A549 treated with AZD9567 at 1 μM for 4 hours (cell line): ENCODE data around the gene CAMK2D. TPM values are rescaled to one million over a fixed set of nuclear protein-coding genes. Genes with fewer than 3 reads are reported as not detected.

ENCODE experiments used
- total RNA-seq: library from RNA; stranded (reverse); fragments of 200-300 nt; extraction: Qiagen RNA extraction; gene quantifications from 5 replicates; pipeline ENCODE4 v1.2.3, GENCODE V29; 2022; ENCODE audit not compliant: insufficient read depth

Gene CAMK2D
- 11.9 to 19.1 TPM (median 13.5 TPM) in 5 replicates for total RNA-seq

DNA sequence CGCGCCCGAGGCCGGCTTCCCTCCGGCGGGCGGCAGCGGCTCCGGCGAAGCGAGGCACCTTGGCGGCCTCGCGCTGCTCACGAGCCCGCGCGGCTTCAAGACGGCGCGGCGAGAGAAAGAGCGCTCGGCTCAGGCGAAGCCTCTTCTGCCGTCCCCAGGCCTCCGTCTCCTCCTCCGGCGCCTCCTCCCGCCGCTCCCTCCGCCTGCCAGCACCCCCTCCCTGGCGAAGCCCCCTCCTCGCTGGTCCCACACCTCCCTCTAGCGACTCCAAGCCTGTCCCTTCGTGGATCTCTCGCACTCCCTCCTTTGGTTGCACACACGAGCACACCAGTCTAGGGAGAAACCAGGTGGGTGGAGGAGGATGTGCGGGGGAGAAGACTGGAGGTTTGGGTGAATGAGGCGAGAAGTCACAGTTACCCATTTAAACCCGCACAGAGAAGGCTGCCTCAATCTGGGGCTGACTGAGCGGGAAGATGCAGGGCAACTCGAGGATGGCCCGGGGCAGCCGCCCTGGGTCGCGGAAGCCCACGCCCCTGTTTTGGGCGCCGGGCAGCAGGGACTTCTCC lies at the start of gene CAMK2D:
TSS of gene CAMK2D (minus strand) at position 119 of the 566 bp plus-strand sequence. CDS start 670 bp downstream, outside the sequence.

Other genes starting within 250 kb of the CAMK2D start
- gene ARSJ, start 217.9 kb upstream of the CAMK2D start, total RNA-seq, result 3.0 to 4.1 TPM (median 3.8 TPM) in 5 replicates